Ectodermal cell (in vitro differentiated cells): ENCODE results near the gene B4GALNT3.

Experiments used
- H3K27ac ChIP-seq: 2 replicates; pipeline ENCODE4 v1.7.0; 2013; ENCODE audit warnings: mild to moderate bottlenecking, low read depth, low read length; ENCODE audit not compliant: insufficient read depth, poor library complexity, severe bottlenecking
- H3K27me3 ChIP-seq: 2 replicates; pipeline ENCODE4 v1.7.0; 2013; ENCODE audit warnings: mild to moderate bottlenecking, low read length; ENCODE audit not compliant: insufficient read depth, control insufficient read depth, poor library complexity, severe bottlenecking
- H3K36me3 ChIP-seq: one replicate; pipeline ENCODE4 v1.7.0; 2013; ENCODE audit warnings: low read length; ENCODE audit not compliant: control insufficient read depth, insufficient read depth
- H3K4me1 ChIP-seq: one replicate; pipeline ENCODE4 v1.7.0; 2013; ENCODE audit warnings: low read length; ENCODE audit not compliant: control insufficient read depth, insufficient read depth
- H3K4me3 ChIP-seq: 2 replicates; pipeline ENCODE4 v1.7.0; 2013; ENCODE audit warnings: low read depth, low read length, control low read depth; ENCODE audit not compliant: insufficient read depth
- H3K9me3 ChIP-seq: 2 replicates; pipeline ENCODE4 v1.7.0; 2013; ENCODE audit warnings: mild to moderate bottlenecking, low read length, moderate library complexity; ENCODE audit not compliant: control insufficient read depth
- WGBS, 2 experiments: methylation state at CpG; one replicate each; pipeline ENCODE4 v1.1.7; 2013; ENCODE audit warnings: missing lambda C conversion rate in 2 of 2; 5-methylcytosine and 5-hydroxymethylcytosine counted together

B4GALNT3 gene

DNA sequence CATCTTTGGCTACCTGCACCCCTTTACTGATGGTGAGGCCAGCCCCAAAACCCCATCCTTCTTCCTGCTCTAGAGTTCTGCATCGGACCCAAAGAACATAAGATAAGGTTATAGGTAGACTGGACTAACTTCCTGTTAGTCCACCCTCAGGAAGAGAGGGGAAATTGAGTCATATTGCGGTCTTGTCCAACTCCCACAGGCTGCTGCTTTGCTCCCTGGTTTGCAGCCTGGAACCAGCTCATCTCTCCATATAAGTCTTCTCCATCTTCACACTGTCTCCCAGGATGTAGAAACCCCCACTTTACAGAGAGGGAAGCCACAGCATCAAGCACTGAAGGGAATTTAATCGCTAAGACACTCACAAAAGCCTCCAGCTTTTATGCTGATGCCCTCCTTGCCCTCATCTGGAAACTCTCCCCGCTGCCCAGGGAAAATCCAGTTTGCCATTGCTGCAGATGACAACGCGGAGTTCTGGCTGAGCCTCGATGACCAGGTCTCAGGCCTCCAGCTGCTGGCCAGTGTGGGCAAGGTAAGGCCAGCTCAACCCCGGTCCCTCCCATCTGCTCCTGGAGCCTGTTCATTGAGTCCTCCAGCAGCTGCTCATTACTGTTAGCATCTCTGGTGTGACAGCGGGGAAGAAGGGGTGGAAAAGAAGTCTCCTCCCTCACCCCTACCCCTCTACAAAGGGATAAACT, 85.3 kb downstream of the B4GALNT3 start:
- no peaks in the 10 kb centered on the region for H3K36me3 ChIP-seq

DNA sequence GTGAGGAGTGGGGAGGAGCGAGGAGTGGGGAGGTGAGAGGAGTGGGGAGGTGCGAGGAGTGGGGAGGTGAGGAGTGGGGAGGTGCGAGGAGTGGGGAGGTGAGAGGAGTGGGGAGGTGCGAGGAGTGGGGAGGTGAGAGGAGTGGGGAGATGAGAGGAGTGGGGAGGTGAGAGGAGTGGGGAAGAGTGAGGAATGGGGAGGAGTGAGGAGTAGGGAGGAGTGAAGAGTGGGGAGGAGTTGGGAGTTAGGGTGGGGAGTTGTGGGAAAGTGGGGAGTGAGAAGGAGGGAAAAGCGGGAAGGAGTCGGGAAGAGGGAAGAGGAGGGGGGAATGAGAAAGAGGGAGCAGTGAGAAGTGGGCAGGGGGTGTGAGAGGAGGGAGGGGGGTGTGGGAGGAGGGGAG, 86.1 kb downstream of the B4GALNT3 start:
- Histone ChIP-seq H3K4me3 (no peak overlapping the region), H3K9me3 (no peaks in the 10 kb centered on the region), H3K27ac (no peak overlapping the region), H3K4me1 (peaks cover 19% of the 10 kb centered on the region), H3K27me3 (peaks cover 6% of the 10 kb centered on the region), H3K36me3 (no peaks in the 10 kb centered on the region)
- WGBS, 2 experiments = 85 to 87% methylated on average over 6 of the region's 6 CpGs

More for the DNA sequence above, 85.3 kb downstream of the B4GALNT3 start:
- Histone ChIP-seq H3K4me1 (peaks cover 24% of the 10 kb centered on the region), H3K4me3 (no peak overlapping the region), H3K27me3 (peaks cover 6% of the 10 kb centered on the region), H3K9me3 (no peaks in the 10 kb centered on the region), H3K27ac (no peak overlapping the region)
- WGBS, 2 experiments = 80 to 83% methylated on average over 8 to 9 of the region's 9 CpGs

DNA sequence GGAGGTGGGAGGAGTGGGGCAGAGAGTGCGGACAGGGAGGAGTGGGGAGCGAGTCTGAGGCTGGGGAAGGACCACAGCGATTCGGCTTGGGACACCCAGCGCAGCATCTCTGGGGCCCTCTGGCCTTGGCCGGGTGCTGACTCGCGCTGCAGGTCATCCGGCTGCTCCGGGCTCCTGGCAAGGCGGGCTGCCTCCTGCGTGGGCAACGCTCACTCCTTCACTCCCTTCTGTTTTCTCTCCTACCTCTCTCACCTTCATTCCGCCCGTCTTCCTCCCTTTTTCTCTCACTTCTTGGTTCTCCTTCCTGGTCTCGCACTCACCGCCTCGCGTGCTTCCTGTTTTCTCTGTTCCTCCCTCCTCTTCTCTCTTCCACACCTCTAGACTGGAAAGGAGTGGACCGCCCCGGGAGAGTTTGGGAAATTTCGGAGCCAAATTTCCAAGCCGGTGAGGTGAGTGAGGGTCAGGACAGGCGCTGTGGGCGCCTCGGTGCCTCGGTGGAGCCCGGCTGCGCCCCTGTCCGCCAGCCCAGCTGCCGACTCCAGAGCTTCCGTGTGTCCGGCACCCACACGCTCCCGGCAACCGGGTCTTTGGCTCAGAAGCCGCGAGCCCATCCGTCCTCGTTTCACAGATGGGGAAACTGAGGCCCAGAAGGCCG, 86.7 kb downstream of the B4GALNT3 start:
- Histone ChIP-seq H3K27me3 (peaks cover 6% of the 10 kb centered on the region), H3K36me3 (no peaks in the 10 kb centered on the region), H3K4me1 (peaks cover 14% of the 10 kb centered on the region), H3K9me3 (no peaks in the 10 kb centered on the region), H3K4me3 (no peak overlapping the region), H3K27ac (no peak overlapping the region)
- WGBS, 2 experiments = 68 to 69% methylated on average over 41 of the region's 41 CpGs

DNA sequence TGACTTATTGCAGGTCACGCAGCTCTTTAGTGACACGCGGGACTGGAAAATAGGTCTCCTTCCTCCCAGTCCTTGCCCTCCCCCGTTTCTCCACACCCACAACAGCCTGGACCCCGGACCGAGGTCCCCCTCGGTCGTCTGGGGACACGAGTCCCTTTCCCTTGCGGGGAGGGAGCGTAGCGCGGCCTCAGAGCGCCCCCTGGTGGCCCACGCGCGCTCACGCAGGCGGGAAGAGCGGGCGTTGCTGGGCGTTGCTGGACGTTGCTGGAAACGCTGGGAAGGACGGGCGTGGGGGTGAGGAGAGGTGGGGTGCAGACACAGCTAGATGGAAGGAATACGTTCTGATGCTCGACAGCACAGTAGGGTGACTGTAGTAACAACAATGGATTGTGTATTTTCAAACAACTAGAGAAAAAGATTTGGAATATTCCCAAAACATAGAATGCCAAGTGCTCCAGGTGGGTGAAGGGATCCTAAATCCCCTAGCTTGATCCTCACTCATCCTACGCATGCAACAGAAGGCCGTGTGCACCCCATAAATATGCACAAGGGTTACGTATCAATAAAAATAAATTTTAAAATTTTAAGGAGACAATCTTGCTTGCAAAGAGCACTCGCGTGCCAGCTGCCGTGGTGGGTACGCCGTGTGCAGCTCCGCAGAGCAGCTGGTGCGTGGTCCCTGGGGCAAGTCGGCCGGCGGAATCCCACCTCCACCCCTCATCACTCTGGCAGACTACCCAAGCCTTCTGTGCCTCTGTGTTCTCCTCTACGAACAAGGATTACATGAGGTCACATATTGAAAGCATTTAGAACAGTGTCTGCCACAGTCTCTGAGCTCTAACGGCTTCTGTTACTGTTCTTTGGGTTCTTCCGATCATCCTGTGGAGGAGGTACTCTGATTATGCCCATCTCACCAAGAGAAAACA, 87.4 kb downstream of the B4GALNT3 start:
- 42 to 43% methylated on average over 44 of the region's 44 CpGs for WGBS, 2 experiments
- Histone ChIP-seq H3K4me3 (no peak overlapping the region), H3K27me3 (peaks cover 6% of the 10 kb centered on the region), H3K9me3 (no peaks in the 10 kb centered on the region), H3K27ac (no peak overlapping the region), H3K4me1 (peaks cover 9% of the 10 kb centered on the region), H3K36me3 (no peaks in the 10 kb centered on the region)

DNA sequence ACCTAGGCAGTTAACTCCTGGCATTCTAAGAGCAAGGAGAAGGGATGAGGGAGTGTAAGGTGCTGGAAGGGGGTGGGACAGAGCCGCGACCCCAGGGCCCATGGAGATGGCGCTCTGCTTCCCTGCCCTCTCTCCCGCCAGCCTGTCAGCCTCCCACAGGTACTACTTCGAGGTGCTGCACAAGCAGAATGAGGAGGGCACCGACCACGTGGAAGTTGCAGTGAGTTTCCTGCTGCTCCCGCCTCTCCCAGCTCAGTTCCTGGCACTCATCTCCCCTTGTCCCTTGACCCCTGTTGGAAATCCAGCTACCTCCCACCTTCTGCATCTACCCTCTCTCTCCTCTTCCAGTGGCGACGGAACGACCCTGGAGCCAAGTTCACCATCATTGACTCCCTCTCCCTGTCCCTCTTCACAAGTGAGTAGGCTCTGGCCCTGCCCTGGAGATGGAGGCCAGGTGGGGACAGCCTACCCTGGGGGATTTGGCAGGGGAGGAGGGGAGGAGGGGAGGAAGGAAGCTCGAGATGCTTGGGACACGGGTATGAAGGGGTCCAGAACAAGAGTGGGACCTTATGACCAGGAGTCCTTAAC, 88.2 kb downstream of the B4GALNT3 start:
- 89 to 90% methylated on average over 13 of the region's 13 CpGs for WGBS, 2 experiments
- peaks cover 6% of the 10 kb centered on the region for H3K27me3 ChIP-seq
- no peak overlapping the region for H3K27ac ChIP-seq

DNA sequence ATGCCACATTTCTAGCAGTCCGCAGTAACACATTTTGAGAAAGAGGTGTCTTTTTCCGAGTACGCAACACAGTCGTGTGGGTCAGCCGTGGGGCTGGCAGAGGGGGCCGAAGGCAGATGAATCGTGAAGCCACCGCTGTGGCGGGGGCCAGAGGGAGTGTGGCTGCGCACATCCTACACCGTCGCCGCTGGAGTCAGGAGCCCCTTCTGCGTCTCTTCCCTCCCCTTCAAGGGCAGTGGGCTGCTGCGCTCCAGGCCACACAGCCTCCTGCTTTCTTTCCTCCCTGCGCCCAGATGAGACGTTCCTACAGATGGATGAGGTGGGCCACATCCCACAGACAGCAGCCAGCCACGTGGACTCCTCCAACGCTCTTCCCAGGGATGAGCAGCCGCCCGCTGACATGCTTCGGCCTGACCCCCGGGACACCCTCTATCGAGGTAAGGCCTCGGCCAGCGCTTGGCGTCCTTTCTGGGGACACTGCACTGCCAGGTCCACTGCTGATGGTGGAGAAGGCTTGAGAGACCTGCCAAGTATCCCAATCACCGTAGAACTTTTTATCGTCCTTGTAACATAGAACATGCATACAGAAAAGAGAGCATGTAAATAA, 89.8 kb downstream of the B4GALNT3 start:
- 94% methylated on average over 28 to 29 of the region's 29 CpGs for whole genome bisulfite sequencing, 2 experiments
- H3K27me3 ChIP-seq = peaks cover 6% of the 10 kb centered on the region
- no peaks in the 10 kb centered on the region for H3K4me1 ChIP-seq
- H3K4me3 ChIP-seq = no peak overlapping the region
- no peaks in the 10 kb centered on the region for H3K9me3 ChIP-seq
- no peak overlapping the region for H3K27ac ChIP-seq
- H3K36me3 ChIP-seq = peaks cover 10% of the 10 kb centered on the region

More for the DNA sequence above, 88.2 kb downstream of the B4GALNT3 start:
- Histone ChIP-seq H3K9me3 (no peaks in the 10 kb centered on the region), H3K36me3 (peaks cover 6% of the 10 kb centered on the region), H3K4me3 (no peak overlapping the region), H3K4me1 (peaks cover under 1% of the 10 kb centered on the region)

DNA sequence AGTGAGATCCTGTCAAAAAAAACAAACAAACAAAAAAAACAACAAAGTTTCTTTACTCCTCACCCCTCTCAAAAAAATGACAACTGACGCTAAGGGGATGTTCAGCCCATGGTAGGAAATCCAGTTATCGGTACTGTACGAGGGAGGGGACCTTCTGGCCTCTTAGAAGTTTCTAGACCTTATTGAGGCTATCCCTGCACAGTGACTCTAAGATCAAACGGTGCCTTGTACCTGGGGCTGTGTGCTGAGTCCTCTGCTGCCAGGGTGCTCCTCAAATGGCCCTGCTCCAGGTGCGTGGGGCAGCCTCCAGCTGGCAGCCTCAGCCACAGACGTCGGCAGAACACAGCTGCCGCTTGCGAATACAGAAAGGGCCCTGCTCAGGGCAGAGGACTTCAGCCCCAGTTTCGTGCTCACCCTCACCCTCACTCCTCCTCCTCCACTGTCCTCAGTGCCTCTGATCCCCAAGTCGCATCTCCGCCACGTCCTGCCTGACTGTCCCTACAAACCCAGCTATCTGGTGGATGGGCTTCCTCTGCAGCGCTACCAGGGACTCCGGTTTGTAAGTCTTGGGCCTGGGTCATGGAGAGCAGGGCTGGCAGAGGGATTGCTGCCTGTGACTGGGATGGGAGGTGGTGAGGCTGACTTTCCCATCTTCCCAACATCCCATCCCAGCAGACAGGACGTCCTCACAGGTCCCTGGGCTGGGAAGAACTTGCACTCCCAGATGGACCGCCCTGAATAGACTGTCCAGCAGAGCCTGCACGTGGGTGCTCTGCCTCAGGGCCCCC, 90.9 kb downstream of the B4GALNT3 start:
- H3K27me3 ChIP-seq = peaks cover 6% of the 10 kb centered on the region
- WGBS, 2 experiments = 94 to 95% methylated on average over 18 of the region's 18 CpGs
- H3K4me1 ChIP-seq = no peaks in the 10 kb centered on the region
- no peak overlapping the region for H3K27ac ChIP-seq
- peaks cover 10% of the 10 kb centered on the region for H3K36me3 ChIP-seq
- no peaks in the 10 kb centered on the region for H3K9me3 ChIP-seq
- H3K4me3 ChIP-seq = no peak overlapping the region

DNA sequence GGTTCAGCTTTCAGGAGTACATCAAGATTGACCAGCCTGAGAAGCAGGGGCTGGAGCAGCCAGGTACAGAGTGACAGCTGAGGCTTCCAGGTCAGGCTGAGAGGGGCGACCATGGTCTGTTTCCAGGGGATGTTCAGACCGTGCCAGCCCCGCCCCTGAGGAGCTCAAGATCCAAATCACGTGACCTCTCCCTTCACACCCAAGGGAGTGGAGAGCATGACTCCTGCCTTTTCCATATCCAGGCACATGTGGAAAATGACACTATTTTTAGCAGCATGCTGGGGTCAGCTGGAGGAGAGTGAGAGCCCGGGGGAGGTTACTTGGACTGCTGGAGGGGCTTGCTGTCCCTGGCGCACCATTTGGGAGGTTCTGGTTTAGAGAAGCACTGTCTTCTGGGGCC, 92.7 kb downstream of the B4GALNT3 start:
- H3K4me3 ChIP-seq = no peak overlapping the region
- H3K27ac ChIP-seq = no peak overlapping the region
- H3K27me3 ChIP-seq = no peaks in the 10 kb centered on the region
- no peaks in the 10 kb centered on the region for H3K4me1 ChIP-seq
- WGBS, 2 experiments = 85% methylated on average over 6 of the region's 6 CpGs
- H3K9me3 ChIP-seq = no peaks in the 10 kb centered on the region
- peaks cover 10% of the 10 kb centered on the region for H3K36me3 ChIP-seq
